PC-9 (cell line): ENCODE results near the gene PHLDA2.

Experiments used
- EZH2 ChIP-seq: fragments of 200-600 bp; sonication (generic); IDR thresholded peaks from 2 replicates; pipeline ENCODE4 v1.8.0; 2017; ENCODE audit warnings: antibody characterized with exemption, low read depth
- TF ChIP-seq, protein P1 (sequence below): fragments of 200-600 bp; sonication (generic); conservative IDR thresholded peaks from 2 replicates; pipeline ENCODE4 v1.6.1; 2017; ENCODE audit warnings: mixed run types, antibody characterized with exemption, mild to moderate bottlenecking, moderate library complexity

DNA sequence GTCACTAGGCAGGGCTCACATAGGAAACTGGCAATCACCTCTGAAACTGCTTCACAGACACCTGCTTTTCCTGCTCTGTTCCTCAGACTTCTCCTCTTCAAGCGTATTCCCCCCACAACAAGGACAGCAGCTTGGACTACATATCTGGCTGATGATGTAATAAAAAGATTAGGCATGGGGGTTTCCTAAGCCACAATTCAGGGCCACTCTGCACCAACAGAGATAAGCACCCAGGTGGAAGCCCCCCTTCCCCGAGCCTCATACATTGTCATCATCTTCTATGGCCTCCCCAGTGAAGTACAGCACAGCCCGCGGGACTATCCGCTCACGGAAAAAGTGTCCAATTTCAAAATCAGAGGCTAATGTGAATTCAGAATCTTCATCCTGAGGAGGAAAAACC, 25.0 kb upstream of the PHLDA2 start:
- TF ChIP-seq, protein P1, sequence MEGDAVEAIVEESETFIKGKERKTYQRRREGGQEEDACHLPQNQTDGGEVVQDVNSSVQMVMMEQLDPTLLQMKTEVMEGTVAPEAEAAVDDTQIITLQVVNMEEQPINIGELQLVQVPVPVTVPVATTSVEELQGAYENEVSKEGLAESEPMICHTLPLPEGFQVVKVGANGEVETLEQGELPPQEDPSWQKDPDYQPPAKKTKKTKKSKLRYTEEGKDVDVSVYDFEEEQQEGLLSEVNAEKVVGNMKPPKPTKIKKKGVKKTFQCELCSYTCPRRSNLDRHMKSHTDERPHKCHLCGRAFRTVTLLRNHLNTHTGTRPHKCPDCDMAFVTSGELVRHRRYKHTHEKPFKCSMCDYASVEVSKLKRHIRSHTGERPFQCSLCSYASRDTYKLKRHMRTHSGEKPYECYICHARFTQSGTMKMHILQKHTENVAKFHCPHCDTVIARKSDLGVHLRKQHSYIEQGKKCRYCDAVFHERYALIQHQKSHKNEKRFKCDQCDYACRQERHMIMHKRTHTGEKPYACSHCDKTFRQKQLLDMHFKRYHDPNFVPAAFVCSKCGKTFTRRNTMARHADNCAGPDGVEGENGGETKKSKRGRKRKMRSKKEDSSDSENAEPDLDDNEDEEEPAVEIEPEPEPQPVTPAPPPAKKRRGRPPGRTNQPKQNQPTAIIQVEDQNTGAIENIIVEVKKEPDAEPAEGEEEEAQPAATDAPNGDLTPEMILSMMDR = no peak
- TF ChIP-seq EZH2 = no peak
